ENCODE results near the gene SIGMAR1. TPM values are rescaled to one million over a fixed set of nuclear protein-coding genes. Genes with fewer than 3 reads are reported as not detected.
"Not testable (repeated sequence)": the region's sequence is repeated elsewhere in the genome, so short reads cannot be mapped to it uniquely, and the experiment has no call there.

Gene SIGMAR1
- total RNA-seq, 4 donors from 2014 or later: 78.5 to 111 (median 109) TPM

DNA sequence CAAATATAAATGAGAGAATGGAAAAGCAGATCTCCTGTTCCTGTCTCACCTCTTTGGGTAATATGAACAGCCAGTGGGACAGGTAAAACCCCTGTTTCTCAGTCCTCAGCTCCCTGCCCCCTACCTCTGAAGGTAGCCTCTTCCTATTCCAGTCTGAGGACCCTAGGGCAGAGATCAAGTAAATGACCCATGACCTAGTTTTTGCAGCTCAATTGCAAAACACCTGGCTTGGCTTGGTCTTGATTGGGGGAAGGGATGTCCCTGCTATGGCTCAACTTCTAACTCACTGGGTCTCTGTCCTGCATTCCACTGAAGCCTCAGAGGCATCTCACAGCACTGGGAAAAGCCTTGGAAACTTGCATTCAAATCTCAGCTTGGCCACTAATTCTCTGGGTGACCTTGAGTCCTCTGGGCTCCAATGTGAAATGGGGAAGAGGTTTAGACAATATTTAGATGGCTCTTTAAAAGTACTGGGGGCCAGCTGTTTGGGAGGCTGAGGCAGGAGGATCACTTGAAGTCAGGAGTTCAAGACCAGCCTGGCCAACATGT lies 7.3 kb upstream of the SIGMAR1 start:
- no peak for TF ChIP-seq POLR2A (IDR thresholded peaks at IDR 0.05)
- no peak for TF ChIP-seq POLR2AphosphoS5 (IDR thresholded peaks at IDR 0.05)
- TF ChIP-seq, protein P1, sequence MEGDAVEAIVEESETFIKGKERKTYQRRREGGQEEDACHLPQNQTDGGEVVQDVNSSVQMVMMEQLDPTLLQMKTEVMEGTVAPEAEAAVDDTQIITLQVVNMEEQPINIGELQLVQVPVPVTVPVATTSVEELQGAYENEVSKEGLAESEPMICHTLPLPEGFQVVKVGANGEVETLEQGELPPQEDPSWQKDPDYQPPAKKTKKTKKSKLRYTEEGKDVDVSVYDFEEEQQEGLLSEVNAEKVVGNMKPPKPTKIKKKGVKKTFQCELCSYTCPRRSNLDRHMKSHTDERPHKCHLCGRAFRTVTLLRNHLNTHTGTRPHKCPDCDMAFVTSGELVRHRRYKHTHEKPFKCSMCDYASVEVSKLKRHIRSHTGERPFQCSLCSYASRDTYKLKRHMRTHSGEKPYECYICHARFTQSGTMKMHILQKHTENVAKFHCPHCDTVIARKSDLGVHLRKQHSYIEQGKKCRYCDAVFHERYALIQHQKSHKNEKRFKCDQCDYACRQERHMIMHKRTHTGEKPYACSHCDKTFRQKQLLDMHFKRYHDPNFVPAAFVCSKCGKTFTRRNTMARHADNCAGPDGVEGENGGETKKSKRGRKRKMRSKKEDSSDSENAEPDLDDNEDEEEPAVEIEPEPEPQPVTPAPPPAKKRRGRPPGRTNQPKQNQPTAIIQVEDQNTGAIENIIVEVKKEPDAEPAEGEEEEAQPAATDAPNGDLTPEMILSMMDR (IDR thresholded peaks at IDR 0.05): no peak
- no peak for TF ChIP-seq EP300 (IDR thresholded peaks at IDR 0.05)
- no peaks in the 10 kb centered on the region for H3K9me3 ChIP-seq
- H3K4me1 ChIP-seq: peaks cover 28% of the 10 kb centered on the region
- H3K4me3 ChIP-seq: no peak overlapping the region
- peaks cover 17% of the 10 kb centered on the region for H3K36me3 ChIP-seq
- H3K27me3 ChIP-seq: no peaks in the 10 kb centered on the region
- H3K27ac ChIP-seq: no peak overlapping the region
- DNase-seq (ENCODE audit: low spot score in 2 of 2): no peak

DNA sequence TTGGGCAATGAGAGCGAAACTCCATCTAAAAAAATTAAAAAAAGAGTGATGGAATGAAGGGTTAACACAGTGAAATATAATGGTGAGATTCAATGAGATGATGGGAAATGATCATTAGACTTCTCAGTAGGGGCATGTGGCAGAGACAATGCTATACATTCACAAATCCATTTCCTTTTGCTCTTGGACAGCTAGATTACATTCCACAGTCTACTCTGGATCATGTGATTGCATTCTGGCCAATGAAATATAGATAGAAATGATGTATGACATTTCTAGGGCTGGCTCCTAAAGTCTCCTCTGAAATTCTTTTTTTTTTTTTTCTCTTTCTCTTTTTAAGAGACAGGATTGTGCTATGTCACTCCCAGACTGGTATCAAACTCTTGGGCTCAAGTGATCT lies 5.1 kb upstream of the SIGMAR1 start:
- WGBS: 94% methylated on average over 1 of the region's 1 CpG

DNA sequence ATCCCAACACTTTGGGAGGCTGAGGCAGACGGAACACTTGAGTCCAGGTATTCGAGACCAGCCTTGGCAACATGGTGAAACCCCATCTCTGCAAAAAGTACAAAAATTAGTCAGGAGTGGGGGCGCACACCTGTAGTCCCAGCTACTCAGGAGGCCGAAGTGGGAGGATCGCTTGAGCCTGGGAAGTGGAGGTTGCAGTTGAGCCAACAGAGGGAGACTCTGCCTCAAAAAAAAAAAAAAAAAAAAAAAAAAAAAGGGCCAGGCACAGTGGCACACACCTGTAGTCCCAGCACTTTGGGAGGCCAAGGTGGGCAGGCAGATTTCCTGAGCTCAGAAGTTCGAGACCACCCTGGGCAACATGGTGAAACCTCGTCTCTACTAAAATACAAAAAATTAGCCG lies 1.7 kb upstream of the SIGMAR1 start:
- H3K4me1 ChIP-seq: peaks cover 27% of the 10 kb centered on the region
- not testable (repeated sequence) for H3K9me3 ChIP-seq; H3K27me3 ChIP-seq; H3K27ac ChIP-seq; H3K36me3 ChIP-seq; H3K4me3 ChIP-seq; DNase-seq (ENCODE audit: low spot score in 2 of 2)
- 85% methylated on average over 8 of the region's 8 CpGs for WGBS

More for the DNA sequence above, 5.1 kb upstream of the SIGMAR1 start:
- no peaks in the 10 kb centered on the region for H3K36me3 ChIP-seq
- H3K4me3 ChIP-seq: no peak overlapping the region
- no peak for DNase-seq (ENCODE audit: low spot score in 2 of 2)
- no peaks in the 10 kb centered on the region for H3K27me3 ChIP-seq
- H3K4me1 ChIP-seq: peaks cover 27% of the 10 kb centered on the region
- TF ChIP-seq POLR2AphosphoS5 (IDR thresholded peaks at IDR 0.05) (no peak), EP300 (IDR thresholded peaks at IDR 0.05) (no peak), POLR2A (IDR thresholded peaks at IDR 0.05) (no peak)
- TF ChIP-seq, protein P1 (IDR thresholded peaks at IDR 0.05): no peak
- no peaks in the 10 kb centered on the region for H3K9me3 ChIP-seq
- H3K27ac ChIP-seq: no peak overlapping the region

DNA sequence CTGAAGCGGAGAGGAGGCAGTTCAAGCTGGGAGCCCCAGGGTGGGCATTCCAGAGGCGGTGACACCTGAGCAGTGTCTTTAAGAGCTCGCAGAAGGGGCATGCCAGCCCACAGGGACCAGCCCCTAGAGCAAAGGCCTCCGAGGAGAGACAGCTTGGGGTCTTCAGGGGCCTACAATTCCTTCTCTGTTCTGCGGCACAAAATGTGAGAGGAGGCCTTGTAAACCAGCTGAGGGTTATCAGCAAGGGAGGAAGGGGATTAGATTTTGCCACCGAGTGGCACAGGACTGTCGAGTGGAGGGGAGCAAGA lies 505 bp upstream of the SIGMAR1 start:
- no peak for DNase-seq (ENCODE audit: low spot score in 2 of 2)
- WGBS: 25% methylated on average over 4 of the region's 7 CpGs
- H3K36me3 ChIP-seq: peaks cover 2% of the 10 kb centered on the region

DNA sequence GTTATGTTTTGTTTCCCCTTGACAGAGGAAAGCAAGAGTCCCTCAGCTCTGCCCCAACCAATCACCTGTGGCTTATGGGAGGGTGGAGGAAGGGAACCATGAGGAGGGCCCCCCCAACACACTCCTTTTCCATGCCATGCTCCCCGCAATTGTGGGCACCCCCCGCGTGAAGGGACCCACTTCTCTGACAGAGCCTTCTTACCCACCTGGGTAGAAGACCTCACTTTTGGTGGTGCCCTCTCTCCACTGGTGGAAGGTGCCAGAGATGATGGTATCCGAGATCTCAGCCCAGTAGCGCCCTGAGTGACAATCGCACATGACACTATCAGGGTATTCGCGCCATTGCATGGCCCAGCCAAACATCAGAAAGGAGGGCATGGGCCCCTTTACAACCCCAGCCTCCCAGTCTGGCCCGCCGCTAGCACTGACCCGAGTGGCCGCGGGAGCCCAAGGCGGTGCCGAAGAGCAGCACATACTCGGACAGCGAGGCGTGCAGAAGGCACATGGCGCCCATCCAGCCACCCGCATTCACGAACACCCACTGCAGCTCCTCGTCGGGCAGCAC lies 714 bp downstream of the SIGMAR1 start:
- Histone ChIP-seq H3K4me3 (peak overlapping the region; percentile 70), H3K4me1 (peaks cover 33% of the 10 kb centered on the region), H3K27ac (peak overlapping the region; percentile 87), H3K9me3 (no peaks in the 10 kb centered on the region), H3K36me3 (peaks cover 2% of the 10 kb centered on the region), H3K27me3 (no peaks in the 10 kb centered on the region)
- 4% methylated on average over 3 of the region's 23 CpGs for WGBS
- TF ChIP-seq EP300 (IDR thresholded peaks at IDR 0.05) (no peak), POLR2AphosphoS5 (IDR thresholded peaks at IDR 0.05) (no peak)
- DNase-seq (ENCODE audit: low spot score in 2 of 2): no peak

More for the DNA sequence above, 505 bp upstream of the SIGMAR1 start:
- Histone ChIP-seq H3K4me1 (peaks cover 33% of the 10 kb centered on the region), H3K27ac (peak overlapping the region; percentile 87), H3K27me3 (no peaks in the 10 kb centered on the region), H3K9me3 (no peaks in the 10 kb centered on the region), H3K4me3 (peak overlapping the region; percentile 70)
- TF ChIP-seq POLR2A (IDR thresholded peaks at IDR 0.05): no peak
- no peak for TF ChIP-seq EP300 (IDR thresholded peaks at IDR 0.05)
- TF ChIP-seq POLR2AphosphoS5 (IDR thresholded peaks at IDR 0.05): no peak
- TF ChIP-seq, protein P1 (IDR thresholded peaks at IDR 0.05): no peak

DNA sequence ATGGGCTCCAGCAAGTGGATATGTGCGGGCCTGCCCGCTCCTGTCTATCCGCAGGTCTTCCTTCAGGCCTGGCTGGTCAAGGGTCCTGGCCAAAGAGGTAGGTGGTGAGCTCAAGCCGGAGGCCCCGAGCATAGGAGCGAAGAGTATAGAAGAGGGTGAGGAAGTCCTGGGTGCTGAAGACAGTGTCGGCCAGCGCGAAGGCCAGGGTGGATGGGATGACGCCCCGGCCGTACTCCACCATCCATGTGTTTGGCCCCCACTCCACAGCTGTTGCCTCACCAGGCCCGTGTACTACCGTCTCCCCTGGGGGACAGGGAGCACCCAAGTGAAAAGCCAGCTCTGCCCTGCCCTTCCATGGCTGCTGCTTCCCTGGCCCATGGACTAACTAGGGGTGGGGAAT lies 2.0 kb downstream of the SIGMAR1 start:
- Histone ChIP-seq H3K27ac (no peak overlapping the region), H3K27me3 (peaks cover 5% of the 10 kb centered on the region), H3K4me3 (no peak overlapping the region), H3K4me1 (peaks cover 33% of the 10 kb centered on the region), H3K9me3 (no peaks in the 10 kb centered on the region), H3K36me3 (peaks cover 2% of the 10 kb centered on the region)
- TF ChIP-seq POLR2A (IDR thresholded peaks at IDR 0.05): no peak
- no peak for TF ChIP-seq POLR2AphosphoS5 (IDR thresholded peaks at IDR 0.05)
- TF ChIP-seq EP300 (IDR thresholded peaks at IDR 0.05): no peak
- TF ChIP-seq, protein P1 (IDR thresholded peaks at IDR 0.05): no peak
- no peak for DNase-seq (ENCODE audit: low spot score in 2 of 2)
- WGBS: 93% methylated on average over 9 of the region's 14 CpGs

Data from suprapubic skin (tissue), 4 donors.